ENCODE data around the gene AGPAT2.
"Not testable (repeated sequence)": the region's sequence is repeated elsewhere in the genome, so short reads cannot be mapped to it uniquely, and the experiment has no call there.

The AGPAT2 gene

GRCh38 chr9:136643596-136644342 is 43.5 kb downstream of the AGPAT2 start:
- DNase-seq = no peak

DNA sequence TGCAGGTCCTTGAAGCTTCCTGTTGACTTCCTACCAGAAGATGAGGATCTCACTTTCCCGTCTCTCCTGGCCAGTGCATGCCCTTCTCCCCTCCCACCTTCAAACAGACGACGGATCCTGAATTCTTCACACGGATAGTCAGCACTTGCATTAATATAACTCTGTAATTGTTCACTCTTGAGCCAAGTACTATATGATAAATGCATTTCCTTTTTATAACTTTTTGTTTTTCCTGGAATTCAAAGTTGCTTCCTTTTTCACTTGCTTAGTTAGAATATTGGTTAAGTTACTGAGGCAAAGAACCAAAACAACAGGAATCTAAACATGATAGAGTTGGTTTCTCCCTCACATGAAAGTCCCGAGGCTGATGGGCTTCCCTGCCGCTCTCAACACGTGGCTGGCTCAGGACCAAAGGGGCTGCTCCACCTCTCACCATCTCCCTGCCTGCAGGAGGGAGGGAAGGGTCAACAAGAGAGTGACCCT is 44.8 kb downstream of the AGPAT2 start:
- no peak for DNase-seq

GRCh38 chr9:136640171-136641111 is 46.8 kb downstream of the AGPAT2 start:
- DNase-seq = no peak

DNA sequence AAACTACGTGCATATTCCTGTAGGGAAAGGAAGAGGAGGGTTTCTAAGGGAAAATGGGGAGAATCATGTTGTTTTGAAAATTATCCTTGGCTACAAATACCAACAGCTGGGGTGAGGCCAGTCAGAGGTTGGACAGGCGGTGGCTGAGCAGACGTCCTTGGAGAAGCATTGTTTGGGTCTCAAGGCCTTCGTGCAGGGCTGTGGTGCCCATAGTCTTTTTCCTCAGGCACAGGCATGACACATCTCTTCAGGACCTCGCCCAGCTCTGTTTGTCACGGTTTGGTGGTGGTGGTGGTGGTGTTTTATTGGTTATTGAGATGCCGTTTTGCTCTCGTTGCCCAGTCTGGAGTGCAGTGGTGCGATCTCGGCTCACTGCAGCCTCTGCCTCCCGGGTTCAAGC is 52.4 kb downstream of the AGPAT2 start:
- no peak for DNase-seq

DNA sequence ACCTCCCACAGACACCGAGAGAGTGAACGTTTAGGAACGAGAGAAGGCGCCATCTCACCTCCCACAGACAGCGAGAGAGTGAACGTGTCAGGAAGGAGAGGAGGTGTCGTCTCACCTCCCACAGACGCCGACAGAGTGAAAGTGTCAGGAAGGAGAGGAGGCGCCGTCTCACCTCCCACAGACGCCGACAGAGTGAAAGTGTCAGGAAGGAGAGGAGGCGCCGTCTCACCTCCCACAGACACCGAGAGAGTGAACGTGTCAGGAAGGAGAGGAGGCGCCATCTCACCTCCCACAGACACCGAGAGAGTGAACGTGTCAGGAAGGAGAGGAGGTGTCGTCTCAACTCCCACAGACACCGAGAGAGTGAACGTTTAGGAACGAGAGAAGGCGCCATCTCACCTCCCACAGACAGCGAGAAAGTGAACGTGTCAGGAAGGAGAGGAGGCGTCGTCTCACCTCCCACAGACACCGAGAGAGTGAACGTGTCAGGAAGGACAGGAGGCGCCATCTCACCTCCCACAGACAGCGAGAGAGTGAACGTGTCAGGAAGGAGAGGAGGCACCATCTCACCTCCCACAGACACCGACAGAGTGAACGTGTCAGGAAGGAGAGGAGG is 54.7 kb downstream of the AGPAT2 start:
- DNase-seq = not testable (repeated sequence)

DNA sequence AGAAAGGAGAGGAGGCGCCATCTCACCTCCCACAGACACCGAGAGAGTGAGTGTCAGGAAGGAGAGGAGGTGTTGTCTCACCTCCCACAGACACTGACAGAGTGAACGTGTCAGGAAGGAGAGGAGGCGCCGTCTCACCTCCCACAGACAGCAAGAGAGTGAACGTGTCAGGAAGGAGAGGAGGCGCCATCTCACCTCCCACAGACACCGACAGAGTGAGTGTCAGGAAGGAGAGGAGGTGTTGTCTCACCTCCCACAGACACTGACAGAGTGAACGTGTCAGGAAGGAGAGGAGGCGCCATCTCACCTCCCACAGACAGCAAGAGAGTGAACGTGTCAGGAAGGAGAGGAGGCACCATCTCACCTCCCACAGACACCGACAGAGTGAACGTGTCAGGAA is 55.2 kb downstream of the AGPAT2 start:
- DNase-seq = not testable (repeated sequence)

DNA sequence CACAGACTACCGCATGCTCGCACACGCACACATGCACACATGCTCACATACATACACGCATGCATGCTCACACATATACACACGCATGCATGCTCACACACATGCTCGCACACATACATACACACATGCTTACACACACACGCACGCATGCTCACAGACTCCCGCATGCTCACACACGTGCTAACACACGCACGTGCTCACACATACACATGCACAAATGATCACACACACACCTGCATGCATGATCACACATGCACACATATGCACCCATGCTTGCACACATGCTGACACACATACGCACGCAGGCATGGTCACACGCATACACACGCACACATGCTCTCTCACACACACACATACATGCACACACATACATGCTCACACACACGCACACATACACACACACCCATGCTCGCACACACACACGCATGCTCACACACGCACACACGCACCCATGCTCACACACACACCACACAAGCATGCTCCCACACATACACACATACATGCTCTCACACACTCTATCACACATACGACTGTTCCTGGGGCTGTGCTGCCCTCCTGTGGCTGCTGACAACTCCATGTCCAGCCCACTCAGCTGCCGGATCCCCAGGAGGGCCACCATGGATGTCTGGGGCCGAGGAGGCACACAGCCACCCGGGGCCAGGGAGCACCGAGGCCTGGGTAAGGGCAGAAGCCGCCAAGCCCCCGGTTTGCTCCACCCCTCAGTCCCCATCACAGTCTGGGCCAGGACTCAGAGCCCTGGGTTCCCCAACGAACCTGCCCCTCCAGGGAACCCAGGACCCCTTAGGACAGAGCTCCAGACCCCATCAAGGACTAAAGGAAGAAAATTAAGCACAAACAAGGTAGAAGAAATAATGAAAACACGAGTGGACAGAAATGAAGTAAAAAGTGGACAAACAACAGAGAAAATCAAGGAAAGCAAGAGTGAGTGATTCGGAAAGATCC is 55.9 kb downstream of the AGPAT2 start:
- DNase-seq = peak; percentile 65

- no peak for DNase-seq
These were observed 56.6 kb downstream of the AGPAT2 start for GRCh38 chr9:136630662-136630992.

- peak; percentile 31 for DNase-seq
These were observed 57.2 kb downstream of the AGPAT2 start for GRCh38 chr9:136629879-136630661.

DNA sequence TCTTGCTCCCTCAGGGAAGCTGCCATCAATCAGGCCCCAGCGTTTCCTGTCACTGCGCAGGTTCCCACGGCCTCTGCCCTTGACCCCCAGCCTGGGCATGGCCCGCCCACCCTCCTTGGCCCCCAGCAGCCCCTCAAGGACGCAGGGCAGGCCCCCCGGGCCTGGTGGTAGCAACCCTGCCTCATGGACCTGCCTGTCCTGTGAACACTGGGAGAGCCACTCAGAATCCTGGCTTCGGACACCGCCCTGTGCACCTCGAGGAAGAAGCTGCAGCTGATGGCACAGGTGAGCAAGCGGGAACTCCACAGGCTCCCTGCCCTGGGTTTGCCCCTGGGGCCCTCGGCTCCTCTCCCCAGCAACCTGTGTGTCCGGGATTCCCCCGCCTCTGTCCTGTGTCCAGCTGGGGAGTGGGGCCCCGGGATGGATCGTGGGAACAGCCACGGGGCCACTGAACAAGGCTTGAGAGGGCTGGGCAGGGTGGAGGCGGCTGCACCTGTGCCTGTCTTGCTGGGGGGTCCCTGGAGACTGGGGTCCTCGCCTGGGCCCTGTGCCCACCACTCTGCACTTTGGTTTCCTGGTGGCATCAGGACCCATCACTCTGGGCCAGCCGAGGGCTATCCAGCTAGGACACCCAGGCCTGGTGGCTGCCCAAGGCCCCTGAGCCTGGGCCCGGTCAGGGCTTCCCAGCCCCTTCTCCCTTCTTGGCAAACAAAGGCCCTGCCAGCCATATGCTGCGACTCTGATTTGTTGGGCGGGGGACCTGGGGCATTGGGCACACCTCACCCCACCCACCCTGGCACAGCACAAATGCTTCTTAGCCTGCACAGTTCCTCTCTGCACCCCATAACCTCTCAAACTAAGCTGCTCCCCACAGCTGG is 58.0 kb downstream of the AGPAT2 start:
- DNase-seq = no peak

- no peak for DNase-seq
These were observed 59.0 kb downstream of the AGPAT2 start for GRCh38 chr9:136628268-136628667.

DNA sequence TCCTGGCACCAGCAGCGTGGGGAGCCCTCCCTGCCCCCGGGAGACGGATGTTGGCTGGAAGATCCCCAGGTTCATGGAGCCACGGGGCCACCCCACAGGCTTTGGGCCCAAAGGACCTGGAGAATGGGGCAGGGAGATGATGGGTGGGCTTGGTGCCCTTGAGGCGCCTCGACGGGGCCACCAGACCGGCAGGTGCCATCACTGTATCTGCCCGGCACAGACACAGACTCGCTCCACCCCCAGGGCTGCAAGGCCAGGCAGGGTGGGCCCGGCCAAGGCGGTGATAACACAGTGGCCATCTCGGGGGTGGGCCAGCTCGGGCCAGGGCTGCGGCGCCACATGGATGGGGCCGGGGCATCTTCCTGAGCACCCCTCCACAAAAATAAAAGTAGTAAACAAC is 59.6 kb downstream of the AGPAT2 start:
- DNase-seq = no peak

GRCh38 chr9:136626740-136627642 is 60.3 kb downstream of the AGPAT2 start:
- peak; percentile 24 for DNase-seq

- DNase-seq = no peak
These were observed 61.1 kb downstream of the AGPAT2 start for GRCh38 chr9:136626066-136626725.

- peak; percentile 40 for DNase-seq
These were observed 61.9 kb downstream of the AGPAT2 start for GRCh38 chr9:136625101-136626065.

- no peak for DNase-seq
These were observed 62.9 kb downstream of the AGPAT2 start for GRCh38 chr9:136624184-136624951.

DNA sequence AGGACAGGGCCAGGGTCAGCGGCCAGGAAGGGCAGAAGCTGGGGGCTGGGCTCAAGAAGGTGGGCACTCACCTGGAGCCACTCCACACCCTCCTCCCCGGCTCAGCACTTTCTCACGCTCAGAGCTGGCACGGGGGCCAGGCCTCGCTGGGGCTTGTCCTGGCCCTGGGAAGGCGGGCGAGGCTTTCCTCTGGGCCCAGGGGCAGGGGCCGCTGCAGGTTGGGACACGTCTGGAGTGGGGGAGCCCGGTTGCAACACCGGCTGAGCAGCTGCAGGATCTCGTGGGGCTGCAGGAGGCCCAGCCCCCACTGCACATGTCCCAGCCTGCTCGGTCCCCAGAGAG is 63.4 kb downstream of the AGPAT2 start:
- peak; percentile 29 for DNase-seq

Data from NCI-H1694 treated with DMSO at 0.1 percent for 48 hours (cell line).